Measurements from ENCODE around the gene PTPRN2.

DNA sequence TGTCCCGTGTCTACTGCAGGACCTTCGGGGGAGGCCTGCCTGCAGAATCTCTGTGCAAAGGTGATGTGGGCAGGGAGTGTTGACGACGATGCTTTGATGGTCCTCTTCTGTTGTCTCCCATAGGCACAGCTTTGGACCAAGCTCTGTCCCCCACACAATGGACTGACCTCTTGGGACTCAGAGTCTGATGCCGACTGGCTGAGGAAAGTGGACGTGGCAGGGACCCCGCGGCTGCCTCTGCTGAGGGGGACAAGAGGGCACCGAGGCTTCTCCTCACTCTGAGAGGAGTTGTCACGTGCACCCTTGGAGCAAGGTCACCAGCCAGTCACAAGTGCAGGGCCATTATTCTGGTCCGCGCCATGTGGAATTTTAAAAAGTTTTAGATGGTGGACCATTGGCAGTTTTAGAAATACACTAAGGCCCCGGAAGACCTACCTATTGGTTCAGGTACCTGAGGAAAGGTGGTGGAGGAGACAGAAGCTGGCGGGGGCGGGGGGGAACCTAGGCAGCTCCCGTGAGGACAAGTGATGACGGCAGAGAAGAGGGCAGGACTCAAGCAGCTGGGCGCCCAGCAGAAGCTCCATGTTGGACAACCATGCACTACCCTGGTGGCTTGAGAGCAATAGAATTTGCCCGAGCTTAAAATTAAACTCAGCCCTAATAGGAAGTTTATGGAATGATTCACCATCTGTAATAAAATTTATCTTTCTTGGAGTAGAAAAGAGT lies 331.4 kb downstream of the PTPRN2 start:
- TF ChIP-seq MTA1 (CRISPR knock-in tag; IDR thresholded peaks at IDR 0.05; ENCODE audit: borderline replicate concordance): no peak
- no peak for TF ChIP-seq ZNF317 (CRISPR knock-in tag; IDR thresholded peaks at IDR 0.05)
- TF ChIP-seq, protein P1, sequence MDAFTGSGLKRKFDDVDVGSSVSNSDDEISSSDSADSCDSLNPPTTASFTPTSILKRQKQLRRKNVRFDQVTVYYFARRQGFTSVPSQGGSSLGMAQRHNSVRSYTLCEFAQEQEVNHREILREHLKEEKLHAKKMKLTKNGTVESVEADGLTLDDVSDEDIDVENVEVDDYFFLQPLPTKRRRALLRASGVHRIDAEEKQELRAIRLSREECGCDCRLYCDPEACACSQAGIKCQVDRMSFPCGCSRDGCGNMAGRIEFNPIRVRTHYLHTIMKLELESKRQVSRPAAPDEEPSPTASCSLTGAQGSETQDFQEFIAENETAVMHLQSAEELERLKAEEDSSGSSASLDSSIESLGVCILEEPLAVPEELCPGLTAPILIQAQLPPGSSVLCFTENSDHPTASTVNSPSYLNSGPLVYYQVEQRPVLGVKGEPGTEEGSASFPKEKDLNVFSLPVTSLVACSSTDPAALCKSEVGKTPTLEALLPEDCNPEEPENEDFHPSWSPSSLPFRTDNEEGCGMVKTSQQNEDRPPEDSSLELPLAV (CRISPR knock-in tag; conservative IDR thresholded peaks at IDR 0.05; ENCODE audit: low read depth): no peak
- TF ChIP-seq NR2C2 (CRISPR knock-in tag; IDR thresholded peaks at IDR 0.05; ENCODE audit: borderline replicate concordance): no peak
- no peak for TF ChIP-seq SRF (IDR thresholded peaks at IDR 0.05; ENCODE audit: low read depth, low read length)
- TF ChIP-seq ZFP37 (CRISPR knock-in tag; IDR thresholded peaks at IDR 0.05; ENCODE audit: borderline replicate concordance): no peak
- TF ChIP-seq ZBTB20 (CRISPR knock-in tag; IDR thresholded peaks at IDR 0.05; ENCODE audit: borderline replicate concordance, low read depth): no peak
- TF ChIP-seq EZH2 (conservative IDR thresholded peaks at IDR 0.05; ENCODE audit: low read depth, low read length): no peak
- no peak for TF ChIP-seq HMG20B (CRISPR knock-in tag; conservative IDR thresholded peaks at IDR 0.05)
- no peak for TF ChIP-seq JUNB (CRISPR knock-in tag; IDR thresholded peaks at IDR 0.05; ENCODE audit: borderline replicate concordance)
- TF ChIP-seq STAG1 (CRISPR knock-in tag; IDR thresholded peaks at IDR 0.05): no peak
